H1 (cell line): ENCODE results near the gene INTS6. TPM values are rescaled to one million over a fixed set of nuclear protein-coding genes. Genes with fewer than 3 reads are reported as not detected.

Source experiments
- BACH1 ChIP-seq: IDR thresholded peaks from 2 replicates; pipeline ENCODE4 v1.6.1; 2012; ENCODE audit warnings: low read length, improper control_type of control experiment
- EZH2 ChIP-seq: fragments of 200-600 bp; sonication (generic); IDR thresholded peaks from 2 replicates; pipeline ENCODE4 v1.7.1; 2012; ENCODE audit warnings: low read depth, mild to moderate bottlenecking, moderate library complexity, low read length, inconsistent platforms; ENCODE audit not compliant: severe bottlenecking
- RBBP5 ChIP-seq: IDR thresholded peaks from 2 replicates; pipeline ENCODE4 v1.7.1; 2012; ENCODE audit warnings: low read depth, mild to moderate bottlenecking, inconsistent platforms, low read length, moderate library complexity, borderline replicate concordance
- SIN3A ChIP-seq, 2 experiments: IDR thresholded peaks in 1 of 2; conservative IDR thresholded peaks in 1 of 2; 2 replicates each; pipeline ENCODE4 v1.6.1; 2011 to 2012; ENCODE audit warnings: low read length in 2 of 2, improper control_type of control experiment in 1 of 2, low read depth in 1 of 2, mild to moderate bottlenecking in 1 of 2
- YY1 ChIP-seq: IDR thresholded peaks from 2 replicates; pipeline ENCODE4 v1.6.1; 2011; ENCODE audit warnings: low read depth, mild to moderate bottlenecking, low read length
- polyA plus RNA-seq, 7 experiments: library from polyadenylated mRNA; depleted of rRNA in 3 of 7; stranded (reverse) in 5 of 7; unstranded in 2 of 7; fragments of >200 nt in 5 of 7; fragments of 200-250 nt in 2 of 7; gene quantifications; 1 replicate in 5 of 7; 2 replicates in 1 of 7; 4 replicates in 1 of 7; pipeline versions ENCODE4 v1.2.1 to v1.2.3, GENCODE V29; 2011 to 2013; ENCODE audit warnings: missing spikeins in 2 of 7, mixed read lengths in 2 of 7
- total RNA-seq: library from RNA; stranded (reverse); fragmentation: NEBNext Ultra II Directional; extraction: Animal tissue kit (Norgen Biotek cat#: 25700); gene quantifications from 2 replicates; pipeline ENCODE4 v1.2.1, GENCODE V29; 2021

Gene INTS6
- total and polyA plus RNA-seq, 2 of the 8 experiments (the other 6 are each of a cell fraction or from before 2014, with no cell fraction given) = 12.6 to 42.8 TPM

DNA sequence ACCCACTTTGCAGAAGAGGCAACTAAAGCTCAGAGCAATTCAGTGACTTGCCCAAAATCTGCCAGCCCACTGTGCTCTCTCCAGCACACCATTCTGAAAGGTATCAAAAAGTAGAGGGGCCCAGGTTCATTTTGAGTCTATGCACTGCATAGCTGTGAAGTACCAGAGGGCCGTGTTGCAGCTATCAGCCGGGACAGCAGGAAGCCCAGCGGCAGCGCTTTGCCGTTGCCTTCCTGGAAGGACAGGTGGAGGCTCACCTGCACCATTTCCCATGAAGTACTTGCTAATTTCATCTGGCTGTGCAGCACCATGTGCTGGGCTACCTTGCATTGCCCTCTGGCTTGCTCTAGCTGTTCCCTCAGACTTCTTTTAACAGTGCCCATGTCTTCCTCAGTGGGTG lies 116.1 kb downstream of the INTS6 start (continued):
- TF ChIP-seq RBBP5 (no peak), YY1 (no peak), SIN3A (conservative IDR thresholded peaks at IDR 0.05 in 1 of 2, IDR thresholded peaks at IDR 0.05 in 1 of 2; ENCODE audit: low read depth in 1 of 2, low read length in 2 of 2) (no peak), EZH2 (no peak), BACH1 (no peak)
